GM21576 (cell line): ENCODE data around the gene PTPN3.

Source experiments
- ATAC-seq: cut with Tn5 transposase; IDR thresholded peaks from one replicate; pipeline ENCODE4 v1.9.1; 2021; ENCODE audit warnings: mild to moderate bottlenecking, moderate library complexity; ENCODE audit not compliant: unreplicated experiment

The PTPN3 gene

DNA sequence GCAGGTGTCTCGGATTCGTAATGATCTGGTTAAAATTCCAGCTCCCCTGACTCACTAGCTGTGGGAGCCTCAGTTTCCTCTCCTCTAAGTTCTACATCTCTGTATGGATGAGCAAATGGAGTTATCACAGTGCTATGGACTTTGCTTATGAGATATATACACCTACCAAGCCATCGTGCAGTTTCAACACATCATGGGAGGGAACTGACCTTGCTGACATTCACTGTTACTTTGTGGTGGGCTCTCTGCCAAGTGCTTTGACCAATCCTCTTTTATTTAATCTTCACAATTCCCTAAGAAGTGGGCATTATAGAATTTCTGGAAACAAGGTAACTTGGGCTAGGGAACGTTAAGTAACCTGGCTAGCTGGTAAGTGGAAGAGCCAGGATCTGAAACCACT is 70.2 kb downstream of the PTPN3 start:
- no peak for ATAC-seq

DNA sequence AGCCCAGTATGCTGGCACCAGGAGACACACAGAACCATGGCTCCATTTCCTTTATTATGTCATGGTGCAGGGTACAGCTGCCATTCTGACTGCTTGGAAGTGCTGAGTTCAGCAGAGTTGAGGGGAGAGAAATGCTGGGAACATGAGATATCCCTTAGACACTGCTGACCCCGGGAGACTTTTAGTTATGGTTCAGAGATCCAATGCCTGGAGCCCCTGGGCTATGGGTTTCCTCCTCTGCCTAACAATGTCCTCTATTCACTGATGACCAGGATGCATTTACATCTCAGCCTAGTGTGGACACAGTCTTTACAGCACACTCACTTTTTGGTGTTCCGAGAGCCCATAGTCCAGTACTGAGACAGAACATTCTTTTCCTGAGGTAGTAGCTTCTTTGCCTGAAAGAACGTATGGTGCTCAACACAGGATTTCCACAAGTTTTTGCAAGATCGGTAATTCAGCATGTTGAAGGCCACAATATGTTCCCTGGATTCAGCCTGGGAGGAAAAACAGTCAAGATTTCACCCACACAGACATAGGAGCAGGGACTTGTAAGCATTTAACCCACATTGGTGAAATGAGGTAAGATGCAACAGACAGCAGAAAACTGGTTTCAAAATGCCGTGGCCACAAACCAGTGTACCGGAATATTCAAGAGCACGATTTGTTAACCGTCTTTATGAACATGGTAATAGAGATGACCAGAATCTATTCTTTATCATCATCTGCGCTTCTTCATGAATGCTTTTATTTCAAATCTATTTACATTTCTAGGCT is 71.3 kb downstream of the PTPN3 start:
- ATAC-seq, result no peak

- no peak for ATAC-seq
These were observed 73.5 kb downstream of the PTPN3 start for GRCh38 chr9:109424618-109425017.

GRCh38 chr9:109423877-109424276 is 74.2 kb downstream of the PTPN3 start:
- ATAC-seq, result no peak

- ATAC-seq, result peak; percentile 84
These were observed 75.5 kb downstream of the PTPN3 start for GRCh38 chr9:109422641-109423040.

DNA sequence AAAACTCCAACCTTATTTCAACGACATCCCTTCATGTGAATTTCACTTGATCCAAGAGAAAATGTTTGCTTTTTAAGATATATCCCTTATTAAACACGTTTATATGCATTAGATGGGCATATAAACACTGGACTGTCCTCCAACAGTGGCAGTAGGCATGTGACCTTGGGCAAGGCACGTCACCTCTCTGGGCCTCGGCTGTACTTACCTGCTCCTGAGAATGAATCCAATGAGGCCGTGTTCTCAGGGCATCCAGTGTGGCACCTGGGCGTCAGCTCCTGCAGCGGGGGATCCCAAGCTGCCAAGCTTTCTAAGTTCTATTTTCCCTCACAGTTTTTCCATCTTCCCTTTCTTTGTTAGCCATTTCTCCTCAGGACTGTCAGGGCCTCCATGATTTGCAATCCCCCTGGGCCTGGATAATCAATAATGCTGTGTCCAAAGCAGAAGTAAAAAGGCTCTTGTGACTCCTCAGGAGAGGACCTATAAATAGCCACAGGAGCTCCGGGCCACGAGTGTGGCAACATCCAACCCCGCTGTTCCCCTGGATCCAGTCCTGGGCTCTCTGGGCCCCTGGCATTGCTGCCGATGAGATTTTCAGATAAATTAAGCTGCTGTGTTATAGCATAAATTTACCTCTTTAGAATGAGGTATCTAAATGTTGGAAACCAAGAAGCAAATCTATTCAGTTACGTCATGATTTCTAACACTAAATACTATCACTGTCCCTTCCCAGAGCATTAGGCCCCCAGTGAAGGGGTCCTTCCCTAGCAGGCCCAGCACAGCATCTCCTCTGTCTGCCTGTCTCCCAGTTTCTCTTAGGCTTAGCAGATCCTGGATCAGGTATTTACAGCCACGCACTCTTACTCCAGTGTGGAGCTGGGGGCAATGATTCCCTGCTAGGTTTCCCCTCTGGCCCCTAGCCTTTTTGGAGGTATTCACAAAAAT is 76.8 kb downstream of the PTPN3 start:
- ATAC-seq, result no peak

DNA sequence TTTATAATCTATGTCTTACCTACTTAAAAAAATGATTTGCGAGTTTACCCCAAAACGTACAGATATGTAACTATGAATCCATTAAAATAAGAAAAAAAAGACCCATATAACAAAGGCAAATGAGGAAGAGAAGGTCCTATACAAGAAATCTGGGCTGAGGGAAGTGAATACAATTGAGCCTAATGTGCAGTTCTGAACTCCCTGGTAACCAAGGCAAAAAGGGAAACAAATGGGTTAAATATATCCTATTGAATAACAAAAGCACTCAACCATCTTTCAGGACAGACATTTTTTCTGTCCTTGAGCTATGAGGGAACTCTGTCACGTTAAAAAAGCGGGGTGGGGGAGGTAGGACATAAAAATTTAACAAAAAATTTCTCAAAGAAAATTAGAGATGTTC is 78.6 kb downstream of the PTPN3 start:
- no peak for ATAC-seq

- ATAC-seq, result peak; percentile 31
These were observed 79.3 kb downstream of the PTPN3 start for GRCh38 chr9:109418827-109419226.

DNA sequence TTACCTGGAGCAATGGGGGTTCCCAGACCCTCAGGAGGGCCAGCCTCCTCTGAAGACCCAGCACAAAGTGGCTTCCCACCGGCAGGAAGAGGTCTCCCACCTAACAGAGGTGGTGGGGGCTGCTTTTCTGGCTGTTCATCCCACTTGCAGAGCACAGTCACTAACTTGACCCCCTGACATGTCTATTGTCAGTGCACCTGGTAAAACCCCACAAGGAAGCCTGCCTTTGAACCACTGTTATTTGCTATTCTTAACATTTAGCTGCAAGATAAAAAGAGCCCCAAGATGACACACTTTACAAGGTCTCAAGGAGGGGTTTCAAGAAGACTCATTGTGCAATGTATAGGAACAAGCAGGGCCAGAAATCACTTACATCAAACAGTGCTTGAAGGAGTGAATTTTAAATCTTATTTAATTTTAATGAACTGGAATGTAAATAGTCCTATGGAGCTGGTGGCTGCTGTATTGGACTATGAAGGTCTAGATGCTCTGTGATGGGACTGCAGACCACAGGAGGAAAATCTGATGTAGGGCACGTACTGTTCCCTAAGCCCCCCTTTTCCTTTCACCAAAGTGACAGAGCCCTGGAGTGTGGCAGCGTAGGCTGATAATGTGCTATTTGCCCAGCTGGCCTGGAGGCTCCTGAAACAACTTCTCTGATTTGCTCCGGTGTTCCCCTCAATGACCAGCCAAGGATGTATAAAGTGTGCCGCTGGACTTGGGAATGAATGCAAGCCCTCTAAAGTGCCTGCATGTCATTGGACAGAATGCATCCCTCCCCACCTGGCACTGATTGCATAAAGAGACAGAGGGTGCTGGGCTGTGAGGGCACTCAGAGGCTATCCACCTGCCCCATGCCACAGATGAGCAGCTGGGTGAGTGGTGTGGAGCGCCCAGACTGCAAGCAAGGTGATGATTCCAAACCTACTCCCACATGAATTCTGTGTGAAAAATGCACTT is 80.2 kb downstream of the PTPN3 start:
- ATAC-seq, result no peak

GRCh38 chr9:109417054-109417453 is 81.1 kb downstream of the PTPN3 start:
- ATAC-seq, result no peak

GRCh38 chr9:109416135-109416706 is 81.9 kb downstream of the PTPN3 start:
- peak; percentile 45 for ATAC-seq

GRCh38 chr9:109414125-109414785 is 83.9 kb downstream of the PTPN3 start:
- no peak for ATAC-seq

DNA sequence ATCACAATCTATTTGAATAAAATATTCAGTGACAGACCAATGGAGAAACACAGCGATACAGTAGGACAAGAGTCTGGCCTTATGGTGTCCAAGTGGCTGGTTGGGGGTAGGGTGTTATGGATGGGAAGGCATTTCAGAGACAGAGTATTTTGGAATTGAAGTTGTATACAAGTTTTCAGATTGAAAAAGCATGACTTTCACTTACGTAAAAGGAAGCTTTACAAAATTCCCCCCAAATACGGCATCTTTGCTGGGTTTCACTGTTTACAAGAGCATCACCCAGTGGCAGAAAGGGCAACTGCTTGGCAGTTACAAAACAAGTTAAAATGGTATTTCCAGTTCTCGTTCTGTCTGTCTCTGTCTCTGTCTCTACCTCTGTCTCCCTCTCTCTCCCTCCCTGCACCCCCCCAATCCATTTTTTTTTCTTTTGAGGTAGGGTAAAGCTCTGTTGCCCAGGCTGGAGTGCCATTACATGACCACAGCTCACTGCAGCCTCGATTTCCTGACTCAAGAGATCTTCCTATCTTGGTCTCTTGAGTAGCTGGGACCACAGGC is 86.2 kb downstream of the PTPN3 start:
- ATAC-seq, result peak; percentile 34

- peak; percentile 74 for ATAC-seq
These were observed 86.9 kb downstream of the PTPN3 start for GRCh38 chr9:109411069-109411761.

GRCh38 chr9:109409773-109410397 is 88.2 kb downstream of the PTPN3 start:
- ATAC-seq, result no peak

DNA sequence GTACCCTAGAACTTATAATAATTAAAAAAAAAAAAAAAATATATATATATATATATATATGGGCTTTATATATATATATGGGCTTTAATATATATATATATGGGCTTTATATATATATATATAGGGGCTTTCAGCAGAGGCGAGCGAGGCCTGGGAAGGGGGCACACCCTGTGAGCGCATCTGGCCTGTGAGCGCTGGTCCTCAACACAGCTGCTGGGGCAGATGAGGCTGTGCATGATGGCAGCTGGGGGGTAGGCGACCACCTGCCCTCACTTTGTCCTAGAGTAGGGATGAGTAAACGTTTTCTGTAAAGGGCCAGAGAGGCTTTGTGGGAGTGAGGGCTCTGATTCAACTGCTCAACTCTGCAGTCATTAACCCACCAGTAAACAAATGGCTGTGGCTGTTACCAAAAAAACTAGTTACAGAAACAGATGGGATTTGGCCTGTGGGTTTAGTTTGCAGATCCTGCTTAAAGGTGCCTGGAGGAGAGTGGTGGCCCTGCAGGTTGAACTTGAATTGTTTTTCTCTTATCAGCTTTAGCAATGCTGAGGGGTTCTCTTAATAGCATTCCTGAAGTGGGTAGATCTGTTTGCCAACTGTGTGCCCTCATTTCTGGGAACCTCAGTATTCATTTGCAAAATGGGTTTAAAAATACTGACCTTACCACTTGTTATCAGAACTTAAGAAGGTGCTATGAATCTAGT is 89.2 kb downstream of the PTPN3 start:
- no peak for ATAC-seq

- no peak for ATAC-seq
These were observed 94.3 kb downstream of the PTPN3 start for GRCh38 chr9:109403766-109404320.

GRCh38 chr9:109403116-109403515 is 95.0 kb downstream of the PTPN3 start:
- no peak for ATAC-seq
